Measurements from ENCODE around the gene HOOK1. TPM values are rescaled to one million over a fixed set of nuclear protein-coding genes. Genes with fewer than 3 reads are reported as not detected.

The HOOK1 gene
- total and polyA plus RNA-seq, 2 experiments from 2014 or later, result 27.4 to 27.6 TPM

DNA sequence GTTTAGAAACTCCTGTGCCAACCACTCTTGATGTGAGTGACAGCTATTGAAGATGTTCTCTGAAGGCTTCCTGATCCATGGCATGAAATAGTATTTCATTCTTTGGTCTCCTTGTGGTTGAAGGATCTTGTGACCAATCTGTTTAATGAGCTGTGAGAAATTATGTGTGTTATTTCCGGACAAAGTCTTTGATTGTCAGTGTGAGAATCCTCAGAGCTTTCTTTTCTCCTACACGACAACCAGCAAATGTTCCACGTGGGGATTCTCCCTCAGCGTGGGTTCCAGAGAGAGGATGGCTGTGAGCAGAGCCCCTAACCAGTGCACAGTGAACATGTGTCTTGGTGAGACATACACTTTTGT lies 45.0 kb upstream of the HOOK1 start:
- peaks cover 14% of the 10 kb centered on the region for H3K4me1 Mint-ChIP-seq
- Histone ChIP-seq H3K4me3 (no peak overlapping the region), H3K4me1 (ENCODE audit: insufficient read depth) (peaks cover 25% of the 10 kb centered on the region), H3K27me3 (ENCODE audit: insufficient read depth) (no peaks in the 10 kb centered on the region), H3F3A (replicated peaks; ENCODE audit: low read depth) (no peaks in the 10 kb centered on the region), H3K79me2 (replicated peaks; ENCODE audit: insufficient read depth) (no peaks in the 10 kb centered on the region), H3K9me2 (ENCODE audit: insufficient read depth) (0 out of 2 replicates have a peak, but pooled peaks cover 3% of the 10 kb centered on the region), H3K27ac (ENCODE audit: low read depth) (no peak overlapping the region), H2AFZ (no peak overlapping the region), H3K4me2 (no peak overlapping the region), H3K36me3 (ENCODE audit: insufficient read depth) (no peaks in the 10 kb centered on the region), H4K20me1 (replicated peaks; ENCODE audit: insufficient read depth) (no peaks in the 10 kb centered on the region)
- H3K27ac Mint-ChIP-seq, result no peak overlapping the region
- DNase-seq (ENCODE audit: low spot score), result no peak
- no peaks in the 10 kb centered on the region for H3K36me3 Mint-ChIP-seq (ENCODE audit: low read depth)
- H3K27me3 Mint-ChIP-seq (ENCODE audit: insufficient read depth, low read depth, poor library complexity), result no peaks in the 10 kb centered on the region
- no peaks in the 10 kb centered on the region for H3K9me3 Mint-ChIP-seq
- TF ChIP-seq CTCF (conservative IDR thresholded peaks at IDR 0.05; ENCODE audit: low read depth in 2 of 2), result no peak
- TF ChIP-seq EZH2 (IDR thresholded peaks at IDR 0.05; ENCODE audit: low read depth, unreplicated experiment), result no peak
- no peak for TF ChIP-seq NANOG (IDR thresholded peaks at IDR 0.05; ENCODE audit: borderline replicate concordance)
- no peak for TF ChIP-seq ZNF114 (CRISPR knock-in tag; IDR thresholded peaks at IDR 0.05)
- no peak for TF ChIP-seq ZNF331 (CRISPR knock-in tag; IDR thresholded peaks at IDR 0.05; ENCODE audit: low read depth)
- no peak for TF ChIP-seq JUNB (IDR thresholded peaks at IDR 0.05; ENCODE audit: unreplicated experiment)
- no peak for ATAC-seq
- no peak overlapping the region for H3K4me3 Mint-ChIP-seq

DNA sequence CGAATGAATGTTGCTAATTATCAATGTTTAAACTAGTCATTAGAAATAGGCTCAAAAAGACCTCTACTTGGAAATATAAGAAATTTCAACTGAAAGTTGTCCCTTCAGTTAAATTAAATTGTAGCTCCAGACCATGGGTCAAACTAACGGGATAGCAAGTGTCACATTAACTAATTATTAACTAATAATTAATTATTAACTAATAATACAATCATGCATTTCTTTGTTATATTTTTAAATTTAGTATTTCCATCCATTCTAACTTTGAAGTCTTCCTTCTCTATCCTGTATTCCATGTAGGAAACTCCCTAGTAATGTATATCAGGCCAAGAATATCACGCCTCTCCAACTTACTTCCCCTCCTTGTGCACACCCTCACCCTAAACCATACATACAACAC lies 43.4 kb upstream of the HOOK1 start:
- Mint-ChIP-seq H3K4me3 (no peak overlapping the region), H3K27me3 (ENCODE audit: insufficient read depth, low read depth, poor library complexity) (no peaks in the 10 kb centered on the region), H3K27ac (no peak overlapping the region), H3K4me1 (peaks cover 10% of the 10 kb centered on the region; the same call in 2 of the 3 replicates), H3K36me3 (ENCODE audit: low read depth) (no peaks in the 10 kb centered on the region), H3K9me3 (no peaks in the 10 kb centered on the region)
- Histone ChIP-seq H3K27me3 (ENCODE audit: insufficient read depth) (no peaks in the 10 kb centered on the region), H2AFZ (no peak overlapping the region), H3K27ac (ENCODE audit: low read depth) (no peak overlapping the region), H3F3A (replicated peaks; ENCODE audit: low read depth) (no peaks in the 10 kb centered on the region), H3K4me2 (no peak overlapping the region), H3K4me1 (ENCODE audit: insufficient read depth) (peaks cover 17% of the 10 kb centered on the region), H3K4me3 (no peak overlapping the region), H3K79me2 (replicated peaks; ENCODE audit: insufficient read depth) (no peaks in the 10 kb centered on the region), H3K9me2 (ENCODE audit: insufficient read depth) (0 out of 2 replicates have a peak, but pooled peaks cover 3% of the 10 kb centered on the region), H3K36me3 (ENCODE audit: insufficient read depth) (no peaks in the 10 kb centered on the region), H4K20me1 (replicated peaks; ENCODE audit: insufficient read depth) (no peaks in the 10 kb centered on the region)
- ATAC-seq (no peak), DNase-seq (ENCODE audit: low spot score) (no peak)
- TF ChIP-seq STAT1 (IDR thresholded peaks at IDR 0.05; ENCODE audit: unreplicated experiment), result no peak
- no peak for TF ChIP-seq POLR2AphosphoS5 (IDR thresholded peaks at IDR 0.05; ENCODE audit: low read depth)
- TF ChIP-seq, protein P1, sequence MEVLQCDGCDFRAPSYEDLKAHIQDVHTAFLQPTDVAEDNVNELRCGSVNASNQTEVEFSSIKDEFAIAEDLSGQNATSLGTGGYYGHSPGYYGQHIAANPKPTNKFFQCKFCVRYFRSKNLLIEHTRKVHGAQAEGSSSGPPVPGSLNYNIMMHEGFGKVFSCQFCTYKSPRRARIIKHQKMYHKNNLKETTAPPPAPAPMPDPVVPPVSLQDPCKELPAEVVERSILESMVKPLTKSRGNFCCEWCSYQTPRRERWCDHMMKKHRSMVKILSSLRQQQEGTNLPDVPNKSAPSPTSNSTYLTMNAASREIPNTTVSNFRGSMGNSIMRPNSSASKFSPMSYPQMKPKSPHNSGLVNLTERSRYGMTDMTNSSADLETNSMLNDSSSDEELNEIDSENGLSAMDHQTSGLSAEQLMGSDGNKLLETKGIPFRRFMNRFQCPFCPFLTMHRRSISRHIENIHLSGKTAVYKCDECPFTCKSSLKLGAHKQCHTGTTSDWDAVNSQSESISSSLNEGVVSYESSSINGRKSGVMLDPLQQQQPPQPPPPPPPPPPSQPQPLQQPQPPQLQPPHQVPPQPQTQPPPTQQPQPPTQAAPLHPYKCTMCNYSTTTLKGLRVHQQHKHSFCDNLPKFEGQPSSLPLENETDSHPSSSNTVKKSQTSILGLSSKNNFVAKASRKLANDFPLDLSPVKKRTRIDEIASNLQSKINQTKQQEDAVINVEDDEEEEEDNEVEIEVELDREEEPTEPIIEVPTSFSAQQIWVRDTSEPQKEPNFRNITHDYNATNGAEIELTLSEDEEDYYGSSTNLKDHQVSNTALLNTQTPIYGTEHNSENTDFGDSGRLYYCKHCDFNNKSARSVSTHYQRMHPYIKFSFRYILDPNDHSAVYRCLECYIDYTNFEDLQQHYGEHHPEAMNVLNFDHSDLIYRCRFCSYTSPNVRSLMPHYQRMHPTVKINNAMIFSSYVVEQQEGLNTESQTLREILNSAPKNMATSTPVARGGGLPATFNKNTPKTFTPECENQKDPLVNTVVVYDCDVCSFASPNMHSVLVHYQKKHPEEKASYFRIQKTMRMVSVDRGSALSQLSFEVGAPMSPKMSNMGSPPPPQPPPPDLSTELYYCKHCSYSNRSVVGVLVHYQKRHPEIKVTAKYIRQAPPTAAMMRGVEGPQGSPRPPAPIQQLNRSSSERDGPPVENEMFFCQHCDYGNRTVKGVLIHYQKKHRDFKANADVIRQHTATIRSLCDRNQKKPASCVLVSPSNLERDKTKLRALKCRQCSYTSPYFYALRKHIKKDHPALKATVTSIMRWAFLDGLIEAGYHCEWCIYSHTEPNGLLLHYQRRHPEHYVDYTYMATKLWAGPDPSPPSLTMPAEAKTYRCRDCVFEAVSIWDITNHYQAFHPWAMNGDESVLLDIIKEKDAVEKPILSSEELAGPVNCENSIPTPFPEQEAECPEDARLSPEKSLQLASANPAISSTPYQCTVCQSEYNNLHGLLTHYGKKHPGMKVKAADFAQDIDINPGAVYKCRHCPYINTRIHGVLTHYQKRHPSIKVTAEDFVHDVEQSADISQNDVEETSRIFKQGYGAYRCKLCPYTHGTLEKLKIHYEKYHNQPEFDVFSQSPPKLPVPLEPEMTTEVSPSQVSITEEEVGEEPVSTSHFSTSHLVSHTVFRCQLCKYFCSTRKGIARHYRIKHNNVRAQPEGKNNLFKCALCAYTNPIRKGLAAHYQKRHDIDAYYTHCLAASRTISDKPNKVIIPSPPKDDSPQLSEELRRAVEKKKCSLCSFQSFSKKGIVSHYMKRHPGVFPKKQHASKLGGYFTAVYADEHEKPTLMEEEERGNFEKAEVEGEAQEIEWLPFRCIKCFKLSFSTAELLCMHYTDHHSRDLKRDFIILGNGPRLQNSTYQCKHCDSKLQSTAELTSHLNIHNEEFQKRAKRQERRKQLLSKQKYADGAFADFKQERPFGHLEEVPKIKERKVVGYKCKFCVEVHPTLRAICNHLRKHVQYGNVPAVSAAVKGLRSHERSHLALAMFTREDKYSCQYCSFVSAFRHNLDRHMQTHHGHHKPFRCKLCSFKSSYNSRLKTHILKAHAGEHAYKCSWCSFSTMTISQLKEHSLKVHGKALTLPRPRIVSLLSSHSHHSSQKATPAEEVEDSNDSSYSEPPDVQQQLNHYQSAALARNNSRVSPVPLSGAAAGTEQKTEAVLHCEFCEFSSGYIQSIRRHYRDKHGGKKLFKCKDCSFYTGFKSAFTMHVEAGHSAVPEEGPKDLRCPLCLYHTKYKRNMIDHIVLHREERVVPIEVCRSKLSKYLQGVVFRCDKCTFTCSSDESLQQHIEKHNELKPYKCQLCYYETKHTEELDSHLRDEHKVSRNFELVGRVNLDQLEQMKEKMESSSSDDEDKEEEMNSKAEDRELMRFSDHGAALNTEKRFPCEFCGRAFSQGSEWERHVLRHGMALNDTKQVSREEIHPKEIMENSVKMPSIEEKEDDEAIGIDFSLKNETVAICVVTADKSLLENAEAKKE (CRISPR knock-in tag; IDR thresholded peaks at IDR 0.05), result no peak
- TF ChIP-seq ETS1 (IDR thresholded peaks at IDR 0.05), result no peak
- TF ChIP-seq CREB1 (CRISPR knock-in tag; IDR thresholded peaks at IDR 0.05; ENCODE audit: low read depth), result no peak
- no peak for TF ChIP-seq NANOG (IDR thresholded peaks at IDR 0.05; ENCODE audit: borderline replicate concordance)
- no peak for TF ChIP-seq ZNF331 (CRISPR knock-in tag; IDR thresholded peaks at IDR 0.05; ENCODE audit: low read depth)
- no peak for TF ChIP-seq ZNF114 (CRISPR knock-in tag; IDR thresholded peaks at IDR 0.05)
- no peak for TF ChIP-seq CTCF (conservative IDR thresholded peaks at IDR 0.05; ENCODE audit: low read depth in 2 of 2)

All from GM23338 (cell line).